Left lung (tissue), 10 donors: ENCODE results near the gene CENPP. TPM values are rescaled to one million over a fixed set of nuclear protein-coding genes. Genes with fewer than 3 reads are reported as not detected.

Experiments
- ATAC-seq: fragments of 200-7000 bp; cut with Tn5 transposase; one replicate; pipeline ENCODE4 v1.9.1; 2020; ENCODE audit warnings: moderate library complexity
- DNase-seq, 4 donors: peaks; one replicate each; pipeline ENCODE4 v3.0.0-alpha.2; 2013 to 2020
- H3K27ac ChIP-seq, 2 donors: fragments of 200-600 bp; sonication (generic) in 1 of 2; one replicate each; pipeline versions ENCODE4 v1.5.0 to v1.8.0; 2020 to 2021
- H3K27me3 ChIP-seq, 2 donors: fragments of 200-600 bp; sonication (generic) in 1 of 2; one replicate each; pipeline versions ENCODE4 v1.5.0 to v1.8.0; 2020 to 2021
- H3K36me3 ChIP-seq, 2 donors: fragments of 200-600 bp; sonication (generic) in 1 of 2; one replicate each; pipeline versions ENCODE4 v1.5.0 to v1.8.0; 2020 to 2021
- H3K4me1 ChIP-seq, 2 donors: fragments of 200-600 bp; one replicate each; pipeline ENCODE4 v1.8.0; 2021
- H3K4me3 ChIP-seq, 2 donors: fragments of 200-600 bp; sonication (generic) in 1 of 2; one replicate each; pipeline versions ENCODE4 v1.5.0 to v1.8.0; 2020 to 2021; ENCODE audit warnings: mild to moderate bottlenecking in 1 of 2
- H3K9me3 ChIP-seq, 2 donors: fragments of 200-600 bp; sonication (generic) in 1 of 2; one replicate each; pipeline versions ENCODE4 v1.5.0 to v1.8.0; 2020 to 2021
- intact Hi-C, 2 donors: fragments of 100-400 bp; cut with DNase I; formaldehyde crosslinking; loops; one replicate each; pipeline versions ENCODE4 v1.11.2 to v1.14.2; 2022
- polyA plus RNA-seq, 6 donors: library from polyadenylated mRNA; unstranded; fragments of 120-200 nt; gene quantifications; one replicate each; pipeline ENCODE4 v1.2.1, GENCODE V29; 2013; ENCODE audit not compliant: insufficient read length in 6 of 6
- total RNA-seq, 2 donors: library from RNA; stranded (reverse); fragmentation: NEBNext Ultra II Directional; extraction: Animal tissue kit (Norgen Biotek cat#: 25700); gene quantifications; one replicate each; pipeline ENCODE4 v1.2.1, GENCODE V29; 2021
- TF ChIP-seq, protein P1 (sequence below), 2 donors: fragments of 200-600 bp; sonication (generic) in 1 of 2; IDR thresholded peaks; one replicate each; pipeline versions ENCODE4 v1.5.0 to v1.8.0; 2021; ENCODE audit warnings: antibody characterized with exemption in 2 of 2
- donor health status: DM: no; HTN: yes; CAD: no.
- donor health status: DM: no; HTN: no; CAD: no.

CENPP gene
- total and polyA plus RNA-seq, 8 donors = 3.2 to 9.0 (median 5.7) TPM

DNA sequence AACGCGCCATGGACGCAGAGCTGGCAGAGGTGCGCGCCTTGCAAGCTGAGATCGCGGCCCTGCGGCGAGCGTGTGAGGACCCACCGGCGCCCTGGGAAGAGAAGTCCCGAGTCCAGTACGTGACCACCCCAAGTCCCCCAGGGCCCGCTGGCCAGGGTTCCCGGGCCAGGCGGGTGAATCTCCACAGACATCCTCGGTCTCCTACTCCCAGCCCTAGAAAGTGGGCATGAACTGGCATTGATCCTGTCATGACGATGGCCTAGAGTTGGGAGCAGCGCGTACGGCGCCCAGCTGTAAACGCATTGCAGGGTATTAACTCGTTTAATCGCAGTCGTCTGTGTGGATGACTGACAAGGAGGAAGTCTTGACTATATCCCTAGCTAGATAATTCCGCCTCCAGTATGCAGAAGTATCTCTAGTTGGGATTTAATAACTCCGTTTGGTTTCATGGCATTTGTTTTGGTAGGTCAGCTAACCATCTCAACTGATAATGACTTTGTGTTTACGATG is 293 bp downstream of the CENPP start:
- intact Hi-C loops = no loop called here
- TF ChIP-seq, protein P1, sequence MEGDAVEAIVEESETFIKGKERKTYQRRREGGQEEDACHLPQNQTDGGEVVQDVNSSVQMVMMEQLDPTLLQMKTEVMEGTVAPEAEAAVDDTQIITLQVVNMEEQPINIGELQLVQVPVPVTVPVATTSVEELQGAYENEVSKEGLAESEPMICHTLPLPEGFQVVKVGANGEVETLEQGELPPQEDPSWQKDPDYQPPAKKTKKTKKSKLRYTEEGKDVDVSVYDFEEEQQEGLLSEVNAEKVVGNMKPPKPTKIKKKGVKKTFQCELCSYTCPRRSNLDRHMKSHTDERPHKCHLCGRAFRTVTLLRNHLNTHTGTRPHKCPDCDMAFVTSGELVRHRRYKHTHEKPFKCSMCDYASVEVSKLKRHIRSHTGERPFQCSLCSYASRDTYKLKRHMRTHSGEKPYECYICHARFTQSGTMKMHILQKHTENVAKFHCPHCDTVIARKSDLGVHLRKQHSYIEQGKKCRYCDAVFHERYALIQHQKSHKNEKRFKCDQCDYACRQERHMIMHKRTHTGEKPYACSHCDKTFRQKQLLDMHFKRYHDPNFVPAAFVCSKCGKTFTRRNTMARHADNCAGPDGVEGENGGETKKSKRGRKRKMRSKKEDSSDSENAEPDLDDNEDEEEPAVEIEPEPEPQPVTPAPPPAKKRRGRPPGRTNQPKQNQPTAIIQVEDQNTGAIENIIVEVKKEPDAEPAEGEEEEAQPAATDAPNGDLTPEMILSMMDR (IDR thresholded peaks at IDR 0.05) = no peak
- H3K9me3 ChIP-seq = no peaks in the 10 kb centered on the region
- peak overlapping the region; percentile 66 to 79 for H3K4me3 ChIP-seq
- H3K27ac ChIP-seq = peak overlapping the region; percentile 91 to 99
- ATAC-seq = peak; percentile 2
- H3K4me1 ChIP-seq = peaks cover 4 to 24% of the 10 kb centered on the region in 2 donors
- H3K36me3 ChIP-seq = peaks cover 0 to 22% of the 10 kb centered on the region in 2 donors
- no peak for DNase-seq
- H3K27me3 ChIP-seq = no peaks in the 10 kb centered on the region

DNA sequence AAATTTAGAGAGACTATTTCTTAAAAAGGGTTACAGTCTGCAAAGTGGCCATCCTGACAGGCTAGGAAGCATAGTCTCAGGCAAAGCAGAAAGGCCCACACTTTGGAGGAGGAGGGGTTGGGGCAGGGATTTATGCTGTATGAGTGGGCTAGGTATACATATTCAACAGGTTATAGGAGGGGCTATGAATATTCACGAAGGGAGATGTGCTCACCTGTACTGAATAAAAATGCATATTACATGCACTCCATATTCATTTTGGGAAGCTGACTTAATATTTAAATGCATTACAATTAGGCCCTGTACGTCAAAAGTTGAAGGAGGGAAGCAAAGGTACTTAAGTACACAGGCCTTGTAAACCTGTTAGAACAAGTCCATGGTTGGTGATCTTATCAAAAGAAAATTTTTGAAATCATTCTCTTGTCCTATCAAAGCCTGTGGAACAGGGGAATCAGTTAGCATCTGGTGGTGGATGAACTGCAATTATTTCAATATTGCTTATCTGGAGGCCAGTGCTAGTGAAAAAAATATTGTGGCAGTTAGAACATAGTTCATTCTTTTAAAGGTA is 1.6 kb downstream of the CENPP start:
- ATAC-seq (no peak), DNase-seq (no peak)
- TF ChIP-seq, protein P1 (IDR thresholded peaks at IDR 0.05) = no peak
- intact Hi-C loops = no loop called here
- peaks cover 0 to 9% of the 10 kb centered on the region in 2 donors for H3K36me3 ChIP-seq
- no peak overlapping the region for H3K4me3 ChIP-seq
- H3K27ac ChIP-seq = no peak overlapping the region
- H3K27me3 ChIP-seq = no peaks in the 10 kb centered on the region
- H3K9me3 ChIP-seq = no peaks in the 10 kb centered on the region
- H3K4me1 ChIP-seq = peaks cover 4 to 24% of the 10 kb centered on the region in 2 donors

DNA sequence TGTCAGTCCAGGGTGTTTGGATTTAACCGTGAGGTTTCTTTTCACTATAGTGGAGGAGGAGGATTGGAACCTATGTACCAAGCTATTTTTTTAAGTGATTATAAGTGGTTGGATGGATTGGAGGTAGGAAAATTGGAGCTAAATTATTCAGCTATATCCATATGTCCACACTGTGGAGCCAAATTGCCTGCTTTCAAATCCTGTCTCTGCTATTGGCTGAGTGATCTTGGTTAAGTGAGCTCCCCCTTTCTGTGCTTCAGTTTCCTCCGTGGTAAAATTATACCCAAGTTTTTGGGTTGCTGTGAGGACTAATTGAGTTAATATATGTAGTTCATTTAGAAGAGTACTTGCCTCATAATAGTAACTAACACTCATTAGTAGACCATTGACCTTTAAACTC is 2.5 kb downstream of the CENPP start:
- no peak overlapping the region for H3K27ac ChIP-seq
- H3K27me3 ChIP-seq = no peaks in the 10 kb centered on the region
- ATAC-seq (no peak), DNase-seq (peak in 1 of 4 donors; percentile 20)
- H3K4me3 ChIP-seq = no peak overlapping the region
- intact Hi-C loops = no loop called here
- TF ChIP-seq, protein P1 (IDR thresholded peaks at IDR 0.05) = no peak
- no peaks in the 10 kb centered on the region for H3K9me3 ChIP-seq
- H3K36me3 ChIP-seq = peaks cover 0 to under 1% of the 10 kb centered on the region in 2 donors
- peaks cover 4 to 24% of the 10 kb centered on the region in 2 donors for H3K4me1 ChIP-seq

DNA sequence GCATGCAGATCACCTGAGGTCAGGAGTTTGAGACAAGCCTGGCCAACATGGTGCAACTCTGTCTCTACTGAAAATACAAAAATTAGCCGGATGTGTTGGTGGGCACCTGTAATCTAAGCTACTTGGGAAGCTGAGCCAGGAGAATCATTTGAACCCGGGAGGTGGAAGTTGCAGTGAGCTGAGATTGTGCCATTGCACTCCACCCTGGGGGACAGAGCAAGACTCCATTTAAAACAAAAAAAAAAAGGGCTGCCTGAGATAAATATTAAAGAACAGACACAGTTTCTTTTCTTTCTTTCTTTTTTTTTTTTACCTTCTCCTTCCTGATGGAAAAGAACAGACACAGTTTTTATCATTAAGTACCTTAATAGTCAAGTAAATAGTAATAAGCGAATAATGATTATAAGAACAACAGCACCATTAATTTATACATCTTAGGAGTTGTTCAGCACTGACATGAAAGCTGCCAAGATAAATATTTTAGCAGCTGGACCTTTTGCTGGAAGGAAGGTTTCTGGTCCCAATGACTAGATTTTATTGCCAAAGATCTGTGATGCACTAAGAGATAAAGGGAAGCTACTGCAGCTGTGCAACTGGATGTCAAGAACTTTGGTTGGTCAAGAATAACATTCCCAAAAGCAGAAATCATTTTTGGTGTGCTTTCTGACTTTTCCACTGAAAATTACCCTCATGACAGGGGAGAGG is 7.0 kb downstream of the CENPP start:
- no peak overlapping the region for H3K27ac ChIP-seq
- H3K36me3 ChIP-seq = peaks cover 0 to 3% of the 10 kb centered on the region in 2 donors
- intact Hi-C loops = no loop called here
- H3K4me3 ChIP-seq = no peak overlapping the region
- H3K9me3 ChIP-seq = no peaks in the 10 kb centered on the region
- H3K4me1 ChIP-seq = no peaks in the 10 kb centered on the region
- ATAC-seq (no peak), DNase-seq (no peak)
- H3K27me3 ChIP-seq = no peaks in the 10 kb centered on the region
- TF ChIP-seq, protein P1 (IDR thresholded peaks at IDR 0.05) = no peak

DNA sequence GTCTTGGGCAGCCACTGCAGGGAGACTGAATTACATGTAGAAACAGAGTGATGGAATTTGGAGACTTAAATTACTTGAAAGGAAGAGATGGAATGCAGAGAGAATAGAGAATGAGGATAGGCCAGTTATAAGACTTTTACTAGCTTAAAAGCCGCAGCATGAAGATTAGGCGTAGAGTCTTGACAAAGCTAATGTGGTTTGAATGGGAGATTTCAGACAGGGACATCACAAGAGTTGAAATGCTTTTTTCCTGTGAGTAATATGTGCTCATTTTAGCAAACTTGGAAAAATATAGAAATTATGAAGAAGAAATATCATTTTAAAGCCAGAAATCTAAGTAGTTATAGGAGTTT is 7.5 kb downstream of the CENPP start:
- H3K36me3 ChIP-seq = peaks cover 0 to 7% of the 10 kb centered on the region in 2 donors
- TF ChIP-seq, protein P1 (IDR thresholded peaks at IDR 0.05) = no peak
- ATAC-seq (no peak), DNase-seq (no peak)
- no peaks in the 10 kb centered on the region for H3K4me1 ChIP-seq
- no peak overlapping the region for H3K27ac ChIP-seq
- no peaks in the 10 kb centered on the region for H3K9me3 ChIP-seq
- no peak overlapping the region for H3K4me3 ChIP-seq
- intact Hi-C loops = no loop called here
- H3K27me3 ChIP-seq = no peaks in the 10 kb centered on the region
